Suprapubic skin (tissue), 4 donors: ENCODE measurements around the gene FAM117B. TPM values are rescaled to one million over a fixed set of nuclear protein-coding genes. Genes with fewer than 3 reads are reported as not detected.
"Not testable (repeated sequence)": the region's sequence is repeated elsewhere in the genome, so short reads cannot be mapped to it uniquely, and the experiment has no call there.

Source experiments
- DNase-seq, 2 donors: peaks; one replicate each; pipeline ENCODE4 v3.0.0-alpha.2; 2019; ENCODE audit warnings: low spot score in 2 of 2
- H3K27ac ChIP-seq: fragments of 200-600 bp; sonication (generic); one replicate; pipeline ENCODE4 v1.5.1; 2019
- H3K27me3 ChIP-seq: fragments of 200-600 bp; sonication (generic); one replicate; pipeline ENCODE4 v1.5.1; 2019
- H3K36me3 ChIP-seq: fragments of 200-600 bp; sonication (generic); one replicate; pipeline ENCODE4 v1.5.1; 2019
- H3K4me1 ChIP-seq: fragments of 200-600 bp; sonication (generic); one replicate; pipeline ENCODE4 v1.5.1; 2019
- H3K4me3 ChIP-seq: fragments of 200-600 bp; sonication (generic); one replicate; pipeline ENCODE4 v1.5.1; 2019; ENCODE audit warnings: mild to moderate bottlenecking
- H3K9me3 ChIP-seq: fragments of 200-600 bp; sonication (generic); one replicate; pipeline ENCODE4 v1.5.1; 2019
- EP300 ChIP-seq: sonication (generic); formaldehyde crosslinking; IDR thresholded peaks from one replicate; pipeline ENCODE4 v1.6.1; 2017; ENCODE audit warnings: antibody characterized with exemption
- POLR2A ChIP-seq, 2 donors: fragments of 450-650 bp; IDR thresholded peaks; one replicate each; pipeline ENCODE4 v1.6.1; 2017; ENCODE audit warnings: antibody characterized with exemption in 2 of 2, mild to moderate bottlenecking in 2 of 2, moderate library complexity in 2 of 2
- POLR2AphosphoS5 ChIP-seq, 3 donors: sonication (generic); formaldehyde crosslinking; IDR thresholded peaks; one replicate each; pipeline ENCODE4 v1.6.1; 2017; ENCODE audit warnings: antibody characterized with exemption in 3 of 3
- WGBS: methylation state at CpG from one replicate; pipeline ENCODE4 v1.1.5; 2018; 5-methylcytosine and 5-hydroxymethylcytosine counted together
- total RNA-seq, 4 donors: library from RNA; depleted of rRNA; stranded (reverse); fragments of >200 nt; gene quantifications; one replicate each; pipeline ENCODE4 v1.1.0, GENCODE V29; 2016
- TF ChIP-seq, protein P1 (sequence below), 2 donors: fragments of 200-600 bp in 1 of 2; fragments of 450-650 bp in 1 of 2; sonication (generic) in 1 of 2; IDR thresholded peaks; one replicate each; pipeline ENCODE4 v1.5.1; 2016 to 2019; ENCODE audit warnings: antibody characterized with exemption in 2 of 2, mild to moderate bottlenecking in 1 of 2, moderate library complexity in 1 of 2

The FAM117B gene
- total RNA-seq, 4 donors from 2014 or later: 11.2 to 40.0 (median 17.7) TPM

DNA sequence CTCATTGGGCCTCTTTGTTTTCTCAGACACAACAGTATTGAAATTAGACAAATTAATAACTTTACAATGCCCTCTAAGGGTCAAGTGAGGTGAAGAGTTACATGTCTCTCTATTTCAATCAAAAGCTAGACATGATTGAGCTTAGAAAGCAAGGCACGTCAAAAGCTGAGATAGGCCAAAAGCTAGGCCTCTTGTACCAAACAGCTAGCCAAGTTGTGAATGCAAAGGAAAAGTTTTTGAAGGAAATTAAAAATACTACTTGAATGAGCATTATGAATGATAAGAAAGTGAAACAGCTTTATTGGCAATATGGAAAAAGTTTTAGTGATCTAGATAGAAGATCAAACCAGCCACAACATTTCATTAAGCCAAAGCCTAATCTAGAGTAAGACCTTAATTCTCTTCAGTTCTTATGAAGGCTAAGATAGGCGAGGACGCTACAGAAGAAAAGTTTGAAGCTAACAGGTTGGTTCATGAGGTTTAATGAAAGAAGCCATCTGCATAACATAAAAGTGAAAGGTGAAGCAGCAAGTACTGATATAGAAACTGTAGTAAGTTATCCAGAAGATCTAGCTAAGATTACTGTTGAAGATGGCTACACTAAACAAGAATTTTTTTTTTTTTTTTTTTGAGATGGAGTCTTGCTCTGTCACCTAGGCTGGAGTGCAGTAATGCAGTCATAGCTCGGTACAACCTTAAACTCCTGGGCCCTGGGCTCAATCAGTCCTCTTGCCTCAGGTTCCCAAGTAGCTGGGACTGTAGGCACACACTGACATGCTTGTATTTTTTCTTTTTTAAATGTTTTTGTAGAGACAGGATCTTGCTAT is 65.5 kb downstream of the FAM117B start:
- no peaks in the 10 kb centered on the region for H3K9me3 ChIP-seq
- no peak overlapping the region for H3K4me3 ChIP-seq
- H3K27ac ChIP-seq: no peak overlapping the region
- TF ChIP-seq POLR2AphosphoS5 (IDR thresholded peaks at IDR 0.05) (no peak), EP300 (no peak), POLR2A (IDR thresholded peaks at IDR 0.05) (no peak)
- TF ChIP-seq, protein P1, sequence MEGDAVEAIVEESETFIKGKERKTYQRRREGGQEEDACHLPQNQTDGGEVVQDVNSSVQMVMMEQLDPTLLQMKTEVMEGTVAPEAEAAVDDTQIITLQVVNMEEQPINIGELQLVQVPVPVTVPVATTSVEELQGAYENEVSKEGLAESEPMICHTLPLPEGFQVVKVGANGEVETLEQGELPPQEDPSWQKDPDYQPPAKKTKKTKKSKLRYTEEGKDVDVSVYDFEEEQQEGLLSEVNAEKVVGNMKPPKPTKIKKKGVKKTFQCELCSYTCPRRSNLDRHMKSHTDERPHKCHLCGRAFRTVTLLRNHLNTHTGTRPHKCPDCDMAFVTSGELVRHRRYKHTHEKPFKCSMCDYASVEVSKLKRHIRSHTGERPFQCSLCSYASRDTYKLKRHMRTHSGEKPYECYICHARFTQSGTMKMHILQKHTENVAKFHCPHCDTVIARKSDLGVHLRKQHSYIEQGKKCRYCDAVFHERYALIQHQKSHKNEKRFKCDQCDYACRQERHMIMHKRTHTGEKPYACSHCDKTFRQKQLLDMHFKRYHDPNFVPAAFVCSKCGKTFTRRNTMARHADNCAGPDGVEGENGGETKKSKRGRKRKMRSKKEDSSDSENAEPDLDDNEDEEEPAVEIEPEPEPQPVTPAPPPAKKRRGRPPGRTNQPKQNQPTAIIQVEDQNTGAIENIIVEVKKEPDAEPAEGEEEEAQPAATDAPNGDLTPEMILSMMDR (IDR thresholded peaks at IDR 0.05): no peak
- H3K27me3 ChIP-seq: no peaks in the 10 kb centered on the region
- no peaks in the 10 kb centered on the region for H3K4me1 ChIP-seq
- peaks cover 4% of the 10 kb centered on the region for H3K36me3 ChIP-seq
- WGBS: 78% methylated on average over 4 of the region's 4 CpGs
- no peak for DNase-seq

DNA sequence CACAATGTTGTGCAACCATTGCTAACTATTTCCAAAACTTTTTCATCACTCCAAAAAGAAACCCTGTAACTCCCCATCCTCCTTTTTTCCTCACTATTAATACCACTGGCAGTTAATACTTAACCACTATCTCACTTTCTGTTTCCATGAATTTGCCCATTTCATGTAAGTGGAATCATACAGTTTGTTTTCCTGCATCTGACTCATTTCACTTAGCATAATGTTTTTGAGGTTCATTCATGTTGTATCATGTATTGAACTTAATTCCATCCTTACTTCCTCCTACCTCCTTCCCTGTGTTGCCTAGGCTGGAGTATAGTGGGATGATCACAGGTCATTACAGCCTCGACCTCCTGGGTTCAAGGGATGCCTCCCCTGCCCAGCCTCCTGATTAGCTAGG is 68.3 kb downstream of the FAM117B start:
- Histone ChIP-seq H3K27ac (no peak overlapping the region), H3K36me3 (no peaks in the 10 kb centered on the region), H3K4me1 (no peaks in the 10 kb centered on the region), H3K9me3 (no peaks in the 10 kb centered on the region), H3K27me3 (no peaks in the 10 kb centered on the region), H3K4me3 (no peak overlapping the region)
- WGBS: 58% methylated on average over 1 of the region's 1 CpG
- no peak for TF ChIP-seq POLR2AphosphoS5 (IDR thresholded peaks at IDR 0.05)
- TF ChIP-seq, protein P1 (IDR thresholded peaks at IDR 0.05): no peak
- no peak for TF ChIP-seq EP300
- no peak for TF ChIP-seq POLR2A (IDR thresholded peaks at IDR 0.05)
- DNase-seq: no peak

DNA sequence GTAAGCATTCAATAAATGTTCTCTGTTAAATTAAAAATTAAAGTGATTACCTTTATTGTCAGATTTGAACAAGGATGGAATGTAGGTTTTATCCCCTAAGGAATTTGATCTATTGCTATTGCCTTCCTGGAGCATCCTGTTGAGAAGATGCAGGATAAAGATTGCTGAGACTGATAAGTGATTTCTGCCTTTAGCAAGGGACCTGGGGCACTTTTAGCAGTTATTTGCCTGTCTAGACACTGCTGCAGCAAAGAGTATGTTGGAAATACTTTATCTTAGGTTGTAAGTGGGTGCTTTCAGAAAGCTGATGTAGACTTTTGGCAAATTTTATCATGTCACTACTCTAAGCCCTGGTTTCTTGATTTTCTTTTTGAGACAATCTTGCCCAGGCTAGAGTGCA is 69.5 kb downstream of the FAM117B start:
- Histone ChIP-seq H3K27ac (no peak overlapping the region), H3K36me3 (no peaks in the 10 kb centered on the region), H3K9me3 (no peaks in the 10 kb centered on the region), H3K27me3 (no peaks in the 10 kb centered on the region), H3K4me3 (no peak overlapping the region), H3K4me1 (no peaks in the 10 kb centered on the region)
- TF ChIP-seq POLR2AphosphoS5 (IDR thresholded peaks at IDR 0.05) (no peak), EP300 (no peak), POLR2A (IDR thresholded peaks at IDR 0.05) (no peak)
- TF ChIP-seq, protein P1 (IDR thresholded peaks at IDR 0.05): no peak
- no peak for DNase-seq

DNA sequence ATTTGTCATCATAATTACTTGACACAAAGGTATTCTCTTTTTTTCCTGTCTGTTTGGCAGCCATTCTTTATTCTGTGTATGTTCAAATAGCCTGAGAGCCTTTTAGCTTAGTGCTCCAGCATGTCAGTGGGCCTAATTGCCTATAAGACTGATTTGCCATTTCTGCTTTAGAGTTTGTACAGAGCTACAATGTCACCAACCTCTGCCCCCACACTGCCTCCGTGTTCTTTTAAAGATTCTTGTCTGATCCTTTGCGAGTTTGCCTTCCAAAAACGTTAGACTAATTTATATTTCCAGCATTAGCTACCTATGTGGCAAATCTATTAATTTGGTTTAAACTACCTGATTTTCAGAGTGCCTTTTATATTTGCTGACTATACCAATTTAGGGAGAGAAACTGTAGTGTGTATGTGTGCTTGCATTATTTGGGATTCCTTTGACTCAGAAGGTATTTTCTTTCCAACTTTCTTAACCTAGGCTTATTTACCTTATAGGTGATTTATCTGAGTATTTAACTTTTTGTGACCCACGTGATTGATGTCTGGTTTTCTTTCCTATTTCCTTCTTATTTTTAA is 70.8 kb downstream of the FAM117B start:
- Histone ChIP-seq H3K27me3 (no peaks in the 10 kb centered on the region), H3K36me3 (no peaks in the 10 kb centered on the region), H3K27ac (no peak overlapping the region), H3K9me3 (no peaks in the 10 kb centered on the region), H3K4me1 (no peaks in the 10 kb centered on the region), H3K4me3 (no peak overlapping the region)
- DNase-seq: no peak
- TF ChIP-seq, protein P1 (IDR thresholded peaks at IDR 0.05): no peak
- no peak for TF ChIP-seq EP300
- WGBS: 70% methylated on average over 4 of the region's 4 CpGs

DNA sequence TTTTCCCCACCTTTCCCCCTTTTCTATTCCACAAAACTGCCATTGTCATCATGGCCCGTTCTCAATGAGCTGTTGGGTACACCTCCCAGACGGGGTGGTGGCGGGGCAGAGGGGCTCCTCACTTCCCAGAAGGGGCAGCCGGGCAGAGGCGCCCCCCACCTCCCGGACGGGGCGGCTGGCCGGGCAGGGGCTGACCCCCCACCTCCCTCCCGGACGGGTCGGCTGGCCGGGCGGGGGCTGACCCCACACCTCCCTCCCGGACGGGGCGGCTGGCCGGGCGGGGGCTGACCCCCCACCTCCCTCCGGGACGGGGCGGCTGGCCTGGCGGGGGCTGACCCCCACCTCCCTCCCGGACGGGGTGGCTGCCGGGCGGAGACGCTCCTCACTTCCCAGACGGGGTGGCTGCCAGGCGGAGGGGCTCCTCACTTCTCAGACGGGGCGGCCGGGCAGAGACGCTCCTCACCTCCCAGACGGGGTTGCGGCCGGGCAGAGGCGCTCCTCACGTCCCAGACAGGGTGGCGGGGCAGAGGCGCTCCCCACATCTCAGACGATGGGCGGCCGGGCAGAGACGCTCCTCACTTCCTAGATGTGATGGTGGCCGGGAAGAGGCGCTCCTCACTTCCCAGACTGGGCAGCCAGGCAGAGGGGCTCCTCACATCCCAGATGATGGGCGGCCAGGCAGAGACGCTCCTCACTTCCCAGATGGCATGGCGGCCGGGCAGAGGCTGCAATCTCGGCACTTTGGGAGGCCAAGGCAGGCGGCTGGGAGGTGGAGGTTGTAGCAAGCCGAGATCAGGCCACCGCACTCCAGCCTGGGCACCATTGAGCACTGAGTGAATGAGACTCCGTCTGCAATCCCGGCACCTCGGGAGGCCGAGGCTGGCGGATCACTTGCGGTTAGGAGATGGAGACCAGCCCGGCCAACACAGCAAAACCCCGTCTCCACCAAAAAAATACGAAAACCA is 80.5 kb downstream of the FAM117B start:
- 96% methylated on average over 5 of the region's 64 CpGs for WGBS
- H3K4me3 ChIP-seq, H3K27me3 ChIP-seq, DNase-seq, H3K36me3 ChIP-seq, H3K27ac ChIP-seq, H3K4me1 ChIP-seq: not testable (repeated sequence)
- peaks cover 11% of the 10 kb centered on the region for H3K9me3 ChIP-seq
